Thoracic aorta (tissue), 2 donors: Measurements from ENCODE around the gene TRAPPC12. TPM values are rescaled to one million over a fixed set of nuclear protein-coding genes. Genes with fewer than 3 reads are reported as not detected.
"Not testable (repeated sequence)": the region's sequence is repeated elsewhere in the genome, so short reads cannot be mapped to it uniquely, and the experiment has no call there.

ENCODE experiments used
- ATAC-seq: fragments of 150-250 bp; one replicate; pipeline ENCODE4 v1.8.0; 2017; ENCODE audit warnings: low read depth; ENCODE audit not compliant: insufficient number of reproducible peaks, low FRiP score
- DNase-seq: peaks from one replicate; pipeline ENCODE4 v3.0.0-alpha.2; 2020; ENCODE audit warnings: low spot score
- H3K27ac ChIP-seq, 2 donors: fragments of 200-600 bp; sonication (generic); 1 replicate in 1 of 2; 2 replicates in 1 of 2; pipeline ENCODE4 v1.5.1; 2016; ENCODE audit warnings: mild to moderate bottlenecking in 2 of 2, moderate library complexity in 2 of 2
- H3K27me3 ChIP-seq: fragments of 200-600 bp; sonication (generic); replicated peaks from 2 replicates; pipeline ENCODE4 v1.6.0; 2016; ENCODE audit warnings: mild to moderate bottlenecking; ENCODE audit not compliant: insufficient read depth
- H3K36me3 ChIP-seq: fragments of 200-600 bp; sonication (generic); one replicate; pipeline ENCODE4 v1.5.1; 2016
- H3K4me1 ChIP-seq, 2 donors: fragments of 200-600 bp; sonication (generic); 1 replicate in 1 of 2; 2 replicates in 1 of 2; pipeline versions ENCODE4 v1.5.1 to v1.6.0; 2016; ENCODE audit warnings: low read depth in 2 of 2, mild to moderate bottlenecking in 1 of 2; ENCODE audit not compliant: control insufficient read depth in 1 of 2
- H3K4me3 ChIP-seq: fragments of 200-600 bp; sonication (generic); 2 replicates; pipeline ENCODE4 v1.5.1; 2016; ENCODE audit warnings: mild to moderate bottlenecking
- H3K9me3 ChIP-seq: fragments of 200-600 bp; sonication (generic); 2 replicates; pipeline ENCODE4 v1.5.1; 2016
- total RNA-seq, 2 donors: library from RNA; depleted of rRNA; stranded (reverse); fragments of >200 nt; gene quantifications; one replicate each; pipeline versions ENCODE4 v1.1.0 to v1.2.3, GENCODE V29; 2016
- TF ChIP-seq, protein P1 (sequence below): fragments of 200-600 bp; sonication (generic); IDR thresholded peaks from one replicate; pipeline ENCODE4 v1.5.1; 2019; ENCODE audit warnings: antibody characterized with exemption

Gene TRAPPC12
- total RNA-seq, 2 donors from 2014 or later = 121 to 180 TPM

DNA sequence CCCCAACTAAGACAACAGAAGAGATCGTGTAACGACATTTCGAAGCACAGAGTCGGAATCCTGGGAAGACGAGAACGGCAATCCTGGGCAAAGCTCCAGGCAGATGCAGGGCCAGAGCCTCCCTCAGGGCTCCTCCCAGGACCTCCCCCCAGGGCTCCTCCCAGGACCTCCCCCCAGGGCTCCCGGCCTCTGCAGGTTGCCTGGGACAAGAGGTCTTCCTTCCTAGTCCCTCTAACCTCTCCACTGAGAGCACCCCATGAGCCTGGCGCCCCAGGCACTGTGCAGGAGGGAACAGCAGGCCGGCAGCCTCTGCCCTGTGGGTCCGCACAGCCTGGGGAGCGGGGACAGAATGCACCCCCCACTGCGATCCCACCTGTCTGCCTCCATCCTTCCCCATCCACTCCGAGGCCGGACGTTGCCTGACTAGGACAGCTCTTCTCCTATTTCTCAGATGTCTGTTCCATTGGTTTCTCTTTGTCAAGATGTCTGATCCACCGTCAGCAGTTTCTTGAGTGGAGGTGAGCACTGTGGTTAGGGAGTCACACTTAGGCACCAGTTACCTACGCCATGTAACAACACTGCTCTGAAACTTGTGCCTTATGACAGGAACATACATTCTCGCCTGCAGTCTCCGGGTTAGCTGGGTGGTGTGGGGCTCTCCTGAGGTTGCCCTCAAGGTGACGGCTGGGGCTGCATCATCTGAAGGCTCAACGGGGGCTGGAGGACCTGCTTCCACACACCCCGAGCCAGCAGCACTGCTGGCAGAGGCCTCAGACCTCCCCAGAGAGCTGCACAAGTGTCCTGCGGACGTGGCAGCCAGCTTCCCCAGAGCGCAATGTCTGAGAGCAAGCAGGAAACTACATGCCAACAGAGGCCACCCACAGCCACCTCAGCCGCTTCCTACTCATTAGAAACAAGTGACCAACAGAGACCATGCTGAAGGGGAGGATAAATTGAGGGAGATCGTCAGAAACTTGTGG is 111.0 kb downstream of the TRAPPC12 start:
- DNase-seq (no peak), ATAC-seq (no peak)
- no peaks in the 10 kb centered on the region for H3K27me3 ChIP-seq
- peaks cover 6% of the 10 kb centered on the region for H3K36me3 ChIP-seq
- H3K9me3 ChIP-seq = no peaks in the 10 kb centered on the region
- peak overlapping the region; percentile 24 to 27 for H3K27ac ChIP-seq
- TF ChIP-seq, protein P1, sequence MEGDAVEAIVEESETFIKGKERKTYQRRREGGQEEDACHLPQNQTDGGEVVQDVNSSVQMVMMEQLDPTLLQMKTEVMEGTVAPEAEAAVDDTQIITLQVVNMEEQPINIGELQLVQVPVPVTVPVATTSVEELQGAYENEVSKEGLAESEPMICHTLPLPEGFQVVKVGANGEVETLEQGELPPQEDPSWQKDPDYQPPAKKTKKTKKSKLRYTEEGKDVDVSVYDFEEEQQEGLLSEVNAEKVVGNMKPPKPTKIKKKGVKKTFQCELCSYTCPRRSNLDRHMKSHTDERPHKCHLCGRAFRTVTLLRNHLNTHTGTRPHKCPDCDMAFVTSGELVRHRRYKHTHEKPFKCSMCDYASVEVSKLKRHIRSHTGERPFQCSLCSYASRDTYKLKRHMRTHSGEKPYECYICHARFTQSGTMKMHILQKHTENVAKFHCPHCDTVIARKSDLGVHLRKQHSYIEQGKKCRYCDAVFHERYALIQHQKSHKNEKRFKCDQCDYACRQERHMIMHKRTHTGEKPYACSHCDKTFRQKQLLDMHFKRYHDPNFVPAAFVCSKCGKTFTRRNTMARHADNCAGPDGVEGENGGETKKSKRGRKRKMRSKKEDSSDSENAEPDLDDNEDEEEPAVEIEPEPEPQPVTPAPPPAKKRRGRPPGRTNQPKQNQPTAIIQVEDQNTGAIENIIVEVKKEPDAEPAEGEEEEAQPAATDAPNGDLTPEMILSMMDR = no peak
- peaks cover 8 to 47% of the 10 kb centered on the region in 2 donors for H3K4me1 ChIP-seq
- H3K4me3 ChIP-seq = no peak overlapping the region

- DNase-seq = no peak
Measured at GRCh38 chr2:3491306-3491705, 111.8 kb downstream of the TRAPPC12 start.

GRCh38 chr2:3491716-3492474 is 112.4 kb downstream of the TRAPPC12 start:
- Histone ChIP-seq H3K4me3 (no peak overlapping the region), H3K27ac (peak overlapping the region; percentile 87 to 96), H3K36me3 (peaks cover 16% of the 10 kb centered on the region), H3K4me1 (peaks cover 8 to 47% of the 10 kb centered on the region in 2 donors), H3K9me3 (no peaks in the 10 kb centered on the region), H3K27me3 (no peaks in the 10 kb centered on the region)
- no peak for DNase-seq
- TF ChIP-seq, protein P1 = no peak
- no peak for ATAC-seq

More at GRCh38 chr2:3491306-3491705, 111.8 kb downstream of the TRAPPC12 start:
- Histone ChIP-seq H3K27ac (peak overlapping the region; percentile 27 to 87), H3K4me1 (peaks cover 8 to 47% of the 10 kb centered on the region in 2 donors), H3K27me3 (no peaks in the 10 kb centered on the region), H3K36me3 (peaks cover 11% of the 10 kb centered on the region), H3K9me3 (no peaks in the 10 kb centered on the region), H3K4me3 (no peak overlapping the region)
- TF ChIP-seq, protein P1 = no peak
- ATAC-seq = no peak

DNA sequence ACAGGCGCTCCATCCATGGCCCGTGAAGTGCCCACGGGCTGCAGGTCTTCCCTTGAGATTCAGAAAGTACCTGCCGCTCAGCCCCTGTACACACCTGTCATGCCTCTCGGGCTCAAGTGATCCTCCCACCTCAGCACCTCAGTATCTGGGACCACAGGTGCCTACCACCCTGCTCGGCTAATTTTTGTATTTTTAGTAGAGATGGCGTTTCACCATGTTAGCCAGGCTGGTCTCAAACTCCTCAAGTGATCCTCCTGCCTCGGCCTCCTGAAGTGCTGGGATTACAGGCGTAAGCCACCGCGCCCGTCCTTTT is 112.9 kb downstream of the TRAPPC12 start:
- not testable (repeated sequence) for DNase-seq, ATAC-seq, H3K27me3 ChIP-seq, H3K9me3 ChIP-seq
- peaks cover 8 to 42% of the 10 kb centered on the region in 2 donors for H3K4me1 ChIP-seq
- H3K36me3 ChIP-seq = peaks cover 21% of the 10 kb centered on the region
- H3K4me3 ChIP-seq = peak overlapping the region; percentile 65
- peak overlapping the region; percentile 87 to 96 for H3K27ac ChIP-seq

GRCh38 chr2:3492951-3493614 is 113.6 kb downstream of the TRAPPC12 start:
- ATAC-seq (peak; percentile 95), DNase-seq (peak; percentile 89)
- Histone ChIP-seq H3K9me3 (no peaks in the 10 kb centered on the region), H3K4me3 (peak overlapping the region; percentile 65), H3K27me3 (no peaks in the 10 kb centered on the region), H3K27ac (peak overlapping the region; percentile 87 to 96), H3K36me3 (peaks cover 25% of the 10 kb centered on the region), H3K4me1 (peaks cover 8 to 35% of the 10 kb centered on the region in 2 donors)
- TF ChIP-seq, protein P1 = no peak
